Hematopoietic multipotent progenitor cell (in vitro differentiated cells): Measurements from ENCODE around the gene PNMA6E. TPM values are rescaled to one million over a fixed set of nuclear protein-coding genes. Genes with fewer than 3 reads are reported as not detected.

Source experiments
- DNase-seq, 3 donors: peaks; one replicate each; pipeline ENCODE4 v3.0.0-alpha.2; 2011 to 2015; ENCODE audit warnings: low read depth in 2 of 3, low spot score in 2 of 3
- total RNA-seq: library from RNA; depleted of rRNA; stranded (reverse); fragments of >200 nt; gene quantifications from one replicate; pipeline ENCODE4 v1.2.3, GENCODE V29; 2012

The PNMA6E gene
- total RNA-seq, 1 donor, result not detected

DNA sequence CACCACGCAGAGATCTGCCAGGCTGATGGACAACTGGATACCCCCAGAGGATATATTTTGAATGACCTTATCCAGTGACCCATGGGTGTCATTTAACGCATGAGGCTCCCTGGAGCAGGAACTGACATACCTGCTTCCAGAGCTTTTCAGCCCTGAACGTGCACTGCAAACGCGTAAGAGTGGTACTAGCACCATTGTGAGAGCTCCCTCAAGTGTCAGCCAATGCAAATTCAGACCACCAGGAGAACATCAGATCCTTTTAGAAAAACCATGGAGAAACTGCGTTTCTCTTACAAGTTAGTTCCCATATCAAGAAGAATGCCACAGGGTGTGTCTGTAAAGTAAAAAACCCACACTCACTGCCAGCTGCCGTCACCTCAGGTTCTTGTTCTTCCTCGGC is 37.4 kb upstream of the PNMA6E start:
- DNase-seq, result peak in 1 of 3 donors; percentile 36

DNA sequence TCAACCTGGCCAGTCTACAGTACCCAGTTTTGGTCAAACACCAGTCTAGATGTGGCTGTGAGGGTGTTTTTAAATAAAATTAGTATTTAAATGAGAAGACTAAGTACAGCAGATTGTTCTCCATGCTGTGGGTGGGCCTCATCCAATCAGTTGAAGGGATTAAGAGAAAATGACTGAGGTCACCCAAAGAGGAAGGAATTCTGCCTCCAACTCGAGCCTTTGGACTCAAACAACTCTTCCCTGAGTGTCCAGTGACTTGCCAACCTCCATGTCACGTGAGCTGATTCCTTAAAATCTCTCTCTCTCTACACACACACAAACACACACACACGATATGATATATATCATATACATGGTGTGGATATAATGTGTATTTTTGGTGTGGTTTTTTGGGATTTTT is 34.7 kb upstream of the PNMA6E start:
- no peak for DNase-seq

DNA sequence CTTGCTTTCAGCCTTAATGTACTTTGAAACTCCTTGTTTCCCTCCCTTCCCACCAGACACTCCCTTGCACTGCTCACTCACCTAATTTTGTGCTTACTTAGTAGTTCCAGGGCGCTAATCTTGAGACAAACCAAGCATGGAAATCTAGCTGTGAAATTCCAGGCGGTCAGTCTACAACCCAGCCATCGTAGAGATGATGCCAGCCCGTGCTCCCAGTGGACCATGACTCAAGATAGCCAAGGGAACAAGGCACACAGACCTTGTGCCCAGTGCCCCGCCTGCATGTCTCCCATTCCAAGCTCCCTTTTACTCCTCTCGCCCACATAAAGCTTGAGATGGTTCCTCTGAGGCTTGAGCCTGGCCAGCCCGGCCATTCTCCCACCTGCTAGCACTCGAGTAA is 33.7 kb upstream of the PNMA6E start:
- no peak for DNase-seq

DNA sequence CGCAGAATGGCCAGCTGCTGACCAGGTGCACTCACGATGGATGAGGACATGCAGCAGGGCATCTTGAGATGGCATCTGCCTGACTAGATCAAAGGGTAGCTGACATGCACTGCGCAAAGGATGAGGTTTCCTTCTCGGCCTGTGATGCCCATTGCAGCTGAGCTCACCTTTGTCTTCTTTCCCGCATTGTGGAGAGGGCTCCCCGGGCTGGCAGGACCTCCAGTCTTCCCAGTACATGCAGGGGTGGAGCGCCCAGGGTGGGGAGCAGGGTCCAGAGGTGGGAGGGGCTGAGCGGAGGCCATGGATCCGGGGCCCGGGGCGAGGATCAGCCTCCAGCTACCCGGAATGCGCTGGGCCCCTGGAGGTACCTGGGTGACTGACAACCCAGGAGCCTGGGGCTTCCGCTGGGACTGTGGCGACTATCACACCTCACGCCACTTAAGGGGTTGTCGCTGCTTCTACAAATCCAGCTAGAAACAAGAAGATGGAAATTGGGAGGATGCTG is 32.7 kb upstream of the PNMA6E start:
- DNase-seq, result no peak

DNA sequence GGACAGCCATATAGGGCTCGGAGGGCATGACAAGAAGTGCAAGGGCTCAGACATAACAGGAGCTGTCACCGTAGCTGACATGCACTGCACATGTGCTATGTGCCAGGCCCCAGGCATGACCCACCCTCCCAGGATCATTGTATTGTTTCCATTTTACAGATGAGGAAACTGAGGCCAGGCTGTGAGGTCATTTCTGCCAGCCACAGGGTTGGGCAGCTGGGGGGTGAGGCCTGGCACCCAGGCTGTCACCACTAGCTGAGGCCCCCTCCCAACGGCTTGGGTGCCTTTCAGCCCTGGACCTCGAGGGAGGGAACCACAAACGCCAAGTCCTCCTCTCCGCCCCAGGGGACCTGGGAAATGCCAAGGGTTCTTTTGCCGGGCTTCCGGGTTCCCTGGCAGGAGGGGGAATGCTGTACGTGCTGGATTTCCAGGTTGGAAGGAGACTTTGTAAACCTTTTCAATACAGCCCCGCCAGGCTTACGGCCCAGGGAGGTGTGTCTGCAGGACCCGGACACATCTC is 32.1 kb upstream of the PNMA6E start:
- no peak for DNase-seq

DNA sequence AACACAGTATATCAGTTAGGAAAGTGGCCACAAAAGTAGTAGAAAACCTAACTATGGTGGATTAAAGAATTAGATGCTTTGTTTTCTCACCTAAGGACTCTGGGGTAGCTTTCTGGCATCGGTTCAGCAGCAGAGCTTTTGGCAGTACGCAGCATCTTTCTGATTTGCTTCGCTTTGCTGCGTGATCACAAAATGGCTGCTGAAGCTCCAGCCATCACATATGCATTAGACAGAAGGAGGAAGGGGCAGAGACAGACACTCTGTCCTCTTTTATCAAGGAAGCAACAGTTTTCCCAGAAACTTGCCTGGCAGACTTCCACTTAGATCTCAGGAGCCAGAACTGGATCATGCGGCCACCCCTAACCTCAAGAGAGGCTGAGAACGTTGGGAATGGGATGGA is 29.6 kb upstream of the PNMA6E start:
- no peak for DNase-seq

DNA sequence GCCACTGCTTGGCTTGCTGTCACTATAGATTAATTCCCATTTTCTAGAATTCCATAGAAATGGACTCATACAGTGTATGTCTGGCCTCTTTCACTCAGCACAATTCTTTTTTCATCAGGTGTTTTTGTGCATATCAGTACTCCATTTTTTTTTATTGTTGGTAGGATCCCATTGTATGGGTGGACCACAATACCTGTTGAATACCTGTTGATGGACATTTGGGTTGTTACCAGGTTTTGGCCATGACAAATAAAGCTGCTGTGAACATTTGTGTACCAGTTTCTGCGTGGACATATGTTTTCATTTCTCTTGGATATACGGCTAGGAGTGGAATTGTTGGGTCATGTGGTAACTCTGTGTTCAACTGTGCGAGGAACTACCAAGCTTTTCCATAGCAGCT is 25.1 kb upstream of the PNMA6E start:
- DNase-seq, result no peak

DNA sequence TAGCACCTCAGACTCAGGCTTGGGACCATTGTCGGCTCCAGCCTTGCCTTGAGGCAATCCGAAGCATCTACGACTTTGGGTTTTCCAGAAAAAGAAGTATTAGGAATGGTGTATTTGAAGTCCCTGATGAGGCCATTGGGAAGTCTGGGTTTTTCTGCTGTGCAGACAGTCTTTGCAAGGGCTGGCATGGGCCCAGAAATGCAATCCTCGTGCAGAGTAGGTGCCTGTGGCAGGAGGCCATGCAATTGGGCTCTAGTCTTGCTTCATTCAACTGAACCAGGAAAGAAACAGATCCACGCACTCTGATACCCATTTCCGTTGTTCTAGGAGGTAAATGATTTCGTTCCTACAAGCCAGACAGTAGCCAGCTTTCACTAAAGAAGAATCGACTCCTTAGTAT is 22.5 kb upstream of the PNMA6E start:
- DNase-seq, result no peak

DNA sequence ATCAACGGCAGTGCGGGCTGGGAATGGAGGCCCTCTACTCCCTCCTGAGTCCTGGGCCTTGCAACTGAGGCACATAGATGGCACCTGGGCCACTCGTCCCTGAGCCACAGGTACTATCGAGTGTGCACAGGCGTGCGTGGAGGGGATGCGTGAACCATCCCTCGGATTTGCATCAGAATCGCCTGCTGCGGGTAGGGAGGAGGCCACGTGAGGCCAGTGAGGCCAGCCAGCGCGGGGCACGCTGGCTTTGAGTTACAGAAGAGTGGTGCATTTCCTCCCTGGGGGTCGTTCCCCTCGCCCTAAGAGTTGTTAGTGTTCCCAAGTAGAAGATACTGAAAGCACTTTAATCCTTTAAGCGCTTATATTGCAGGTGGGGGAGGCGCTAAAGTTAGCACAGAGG is 20.7 kb upstream of the PNMA6E start:
- DNase-seq, result no peak

DNA sequence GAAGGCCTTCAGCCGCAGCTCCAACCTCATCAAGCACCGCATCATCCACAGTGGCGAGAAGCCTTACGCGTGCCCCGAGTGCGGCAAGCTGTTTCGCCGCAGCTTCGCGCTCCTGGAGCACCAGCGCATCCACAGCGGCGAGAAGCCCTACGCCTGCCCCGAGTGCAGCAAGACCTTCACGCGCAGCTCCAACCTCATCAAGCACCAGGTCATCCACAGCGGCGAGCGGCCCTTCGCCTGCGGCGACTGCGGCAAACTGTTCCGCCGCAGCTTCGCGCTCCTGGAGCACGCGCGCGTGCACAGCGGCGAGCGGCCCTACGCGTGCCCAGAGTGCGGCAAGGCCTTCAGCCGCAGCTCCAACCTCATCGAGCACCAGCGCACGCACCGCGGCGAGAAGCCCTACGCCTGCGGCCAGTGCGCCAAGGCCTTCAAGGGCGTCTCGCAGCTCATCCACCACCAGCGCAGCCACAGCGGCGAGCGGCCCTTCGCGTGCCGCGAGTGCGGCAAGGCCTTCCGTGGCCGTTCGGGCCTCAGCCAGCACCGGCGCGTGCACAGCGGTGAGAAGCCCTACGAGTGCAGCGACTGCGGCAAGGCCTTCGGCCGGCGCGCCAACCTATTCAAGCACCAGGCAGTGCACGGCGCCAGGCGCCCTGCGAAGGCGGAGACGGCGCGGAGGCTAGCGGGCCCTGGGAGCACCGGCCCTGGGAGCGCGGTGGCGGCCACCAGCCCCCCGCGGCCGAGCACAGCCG is 19.9 kb upstream of the PNMA6E start:
- DNase-seq, result no peak

DNA sequence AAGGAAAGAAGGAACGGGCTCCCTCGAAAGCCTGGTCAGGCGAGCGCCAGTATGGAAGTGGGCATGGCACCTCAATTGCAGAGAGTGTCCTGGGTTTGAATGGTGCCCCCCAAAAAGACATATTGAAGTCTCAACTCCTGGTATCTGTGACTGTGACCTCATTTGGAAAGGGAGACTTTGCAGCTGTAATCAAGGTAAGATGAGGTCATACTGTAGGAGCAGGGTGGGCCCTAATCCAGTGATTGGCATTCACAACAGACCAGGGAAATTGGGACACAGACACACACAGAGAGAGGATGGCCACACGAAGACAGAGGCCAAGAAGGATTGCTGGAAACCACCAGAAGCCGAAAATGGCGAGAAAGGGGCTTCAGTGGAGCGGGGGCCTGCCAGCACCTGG is 16.5 kb upstream of the PNMA6E start:
- DNase-seq, result no peak

DNA sequence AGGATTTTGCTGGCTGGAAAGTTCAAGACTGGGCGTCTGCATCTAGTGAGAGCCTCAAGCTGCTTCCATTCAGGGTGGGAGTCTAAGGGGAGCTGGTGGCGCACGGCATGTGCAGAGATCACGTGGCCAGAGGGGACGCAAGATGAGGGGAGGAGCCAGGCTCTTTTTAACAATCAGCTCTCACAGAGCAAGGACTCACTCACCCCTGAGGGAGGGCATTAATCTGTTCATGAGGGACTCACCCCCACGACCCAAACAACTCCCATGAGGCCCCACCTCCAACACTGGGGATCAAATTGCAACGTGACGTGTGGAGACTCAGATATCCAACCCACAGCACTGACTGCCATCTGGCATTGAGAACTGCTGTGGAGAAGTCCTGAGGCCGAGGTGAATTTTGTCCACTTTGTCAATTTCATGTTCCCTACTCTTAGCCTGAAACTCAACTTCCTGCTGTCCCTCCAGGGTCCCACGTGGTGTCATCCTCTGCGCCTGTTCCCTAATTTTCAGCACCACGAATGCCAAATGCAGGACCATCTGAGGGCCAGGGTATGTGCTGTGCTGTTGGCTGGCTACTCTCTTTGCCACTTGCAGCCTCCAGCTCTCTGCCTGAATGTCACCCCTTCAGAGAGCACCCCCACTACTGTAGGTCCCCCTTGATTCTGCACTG is 15.8 kb upstream of the PNMA6E start:
- no peak for DNase-seq

DNA sequence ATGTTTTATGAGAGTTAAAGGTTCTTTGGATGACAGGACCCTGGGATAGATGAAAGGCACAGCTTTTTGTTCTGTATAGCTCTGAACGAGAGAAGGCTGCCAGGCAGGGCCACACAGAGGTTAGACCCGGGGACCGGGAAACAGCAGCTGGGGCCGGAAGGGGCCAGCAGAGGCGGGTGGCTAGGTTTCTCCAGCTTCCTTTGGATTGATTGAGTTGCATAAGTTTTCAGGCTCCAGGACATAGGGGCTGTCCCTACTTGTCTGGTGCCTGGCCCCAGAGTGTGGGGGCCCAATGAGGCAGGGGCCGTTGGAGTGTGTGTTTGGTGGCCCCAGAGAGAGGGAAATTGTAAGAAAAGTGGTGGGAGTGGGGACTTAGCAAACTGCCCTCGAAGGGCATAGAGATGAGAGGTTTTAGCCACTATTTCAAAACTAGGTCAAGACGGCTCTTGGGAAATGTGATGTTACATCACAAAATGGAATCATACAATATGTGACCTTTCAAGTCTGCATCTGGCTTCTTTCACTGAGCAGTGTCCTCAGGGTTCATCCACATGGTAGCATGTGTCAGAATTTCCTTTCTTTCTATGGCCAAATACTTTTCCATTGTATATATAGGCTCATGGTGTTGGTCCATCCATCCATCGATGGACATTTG is 13.8 kb upstream of the PNMA6E start:
- DNase-seq, result no peak

DNA sequence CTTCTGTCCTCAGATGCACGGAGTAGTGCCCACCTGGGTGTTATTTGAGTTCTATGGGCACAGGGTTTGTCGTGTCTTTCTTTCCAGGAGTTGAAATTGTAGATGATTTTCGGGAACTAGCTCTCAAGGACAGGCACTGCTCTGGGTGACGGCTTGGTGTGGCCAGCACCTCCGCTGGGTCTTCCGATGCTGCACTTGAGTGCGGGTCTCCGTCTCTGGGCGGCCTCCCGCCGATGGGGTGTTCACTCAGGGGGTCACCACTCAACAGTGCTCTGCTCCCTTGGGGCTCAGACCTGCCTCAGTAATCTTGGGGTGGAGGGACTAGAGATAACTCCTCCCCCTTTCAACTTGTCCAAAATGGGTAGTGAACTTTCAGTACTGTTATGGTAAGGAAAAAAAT is 12.6 kb upstream of the PNMA6E start:
- DNase-seq, result no peak

DNA sequence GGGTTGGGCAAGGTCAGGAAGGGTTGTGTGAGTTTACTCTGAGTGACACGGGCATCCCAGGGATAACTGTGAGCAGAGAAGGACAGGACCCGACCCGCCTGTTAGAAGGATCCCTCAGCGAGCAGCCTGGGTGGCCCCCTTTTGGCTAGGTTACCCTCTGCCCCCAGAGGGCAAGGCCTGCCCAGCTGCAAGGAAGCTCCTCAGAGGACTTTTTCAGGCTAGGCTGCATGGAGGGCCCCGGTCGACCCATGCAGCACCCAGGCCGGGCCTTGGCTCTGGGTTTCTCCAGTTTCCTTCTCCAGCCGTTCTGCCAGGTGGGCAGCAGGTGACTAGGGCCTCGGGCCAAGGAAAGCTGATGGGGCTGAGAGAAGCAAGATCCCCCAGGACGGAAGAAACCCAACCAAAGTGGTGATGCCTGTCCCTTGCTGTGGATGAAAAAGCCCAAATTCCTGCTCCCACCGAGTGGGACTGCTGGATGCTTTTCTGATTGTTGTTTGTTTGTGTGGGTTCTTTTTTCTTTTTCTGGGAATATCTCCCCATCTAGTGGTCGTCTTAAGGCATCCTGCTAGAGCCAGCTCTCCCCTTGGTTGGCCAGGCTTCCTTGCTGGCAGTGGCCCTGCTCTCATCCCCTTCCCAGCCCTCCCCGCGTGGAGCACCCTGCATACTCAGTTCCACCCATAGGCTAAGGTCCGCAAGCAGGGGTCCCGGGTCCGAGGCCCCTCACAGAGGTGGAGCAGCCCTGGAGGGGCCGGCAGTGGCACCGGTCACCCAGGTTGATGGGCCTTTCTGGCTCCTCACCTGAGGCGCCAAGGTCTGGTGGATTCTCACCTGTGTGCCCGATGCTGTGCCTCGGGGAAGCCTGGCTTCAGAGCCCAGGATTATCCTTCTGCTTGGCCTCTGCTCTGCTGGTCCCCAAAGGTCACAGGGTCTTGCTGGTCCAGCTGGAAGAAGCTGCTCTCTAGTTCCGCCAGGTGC is 11.9 kb upstream of the PNMA6E start:
- DNase-seq, result no peak

DNA sequence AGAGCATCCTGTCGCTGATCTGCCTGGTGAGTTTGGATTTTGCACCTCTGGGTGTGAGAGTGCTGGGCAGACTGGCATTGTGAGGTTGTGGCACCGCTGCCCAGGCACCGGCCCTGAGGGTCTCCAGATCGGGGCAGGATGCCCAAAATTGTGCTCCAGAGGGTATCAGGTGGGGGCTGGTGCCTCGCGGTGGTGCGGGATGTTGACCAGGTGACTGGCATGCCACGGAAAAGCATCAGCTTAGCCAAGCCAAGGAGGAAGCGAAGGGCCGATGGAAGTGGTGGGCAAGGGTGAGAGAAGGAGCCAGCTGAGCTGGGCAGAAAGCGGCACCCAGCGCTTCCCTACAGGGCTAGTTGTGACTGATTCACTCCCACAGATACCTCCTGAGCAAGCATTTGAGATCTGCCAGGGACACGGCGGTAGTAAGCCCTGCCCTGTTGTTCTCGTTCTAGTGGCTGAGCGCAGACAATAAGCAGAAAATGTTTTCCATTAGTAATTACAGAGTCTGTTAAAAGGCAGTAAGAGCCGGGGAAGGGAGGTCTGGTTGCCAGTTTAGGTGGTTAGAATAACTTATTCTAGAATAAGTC is 10.9 kb upstream of the PNMA6E start:
- no peak for DNase-seq

DNA sequence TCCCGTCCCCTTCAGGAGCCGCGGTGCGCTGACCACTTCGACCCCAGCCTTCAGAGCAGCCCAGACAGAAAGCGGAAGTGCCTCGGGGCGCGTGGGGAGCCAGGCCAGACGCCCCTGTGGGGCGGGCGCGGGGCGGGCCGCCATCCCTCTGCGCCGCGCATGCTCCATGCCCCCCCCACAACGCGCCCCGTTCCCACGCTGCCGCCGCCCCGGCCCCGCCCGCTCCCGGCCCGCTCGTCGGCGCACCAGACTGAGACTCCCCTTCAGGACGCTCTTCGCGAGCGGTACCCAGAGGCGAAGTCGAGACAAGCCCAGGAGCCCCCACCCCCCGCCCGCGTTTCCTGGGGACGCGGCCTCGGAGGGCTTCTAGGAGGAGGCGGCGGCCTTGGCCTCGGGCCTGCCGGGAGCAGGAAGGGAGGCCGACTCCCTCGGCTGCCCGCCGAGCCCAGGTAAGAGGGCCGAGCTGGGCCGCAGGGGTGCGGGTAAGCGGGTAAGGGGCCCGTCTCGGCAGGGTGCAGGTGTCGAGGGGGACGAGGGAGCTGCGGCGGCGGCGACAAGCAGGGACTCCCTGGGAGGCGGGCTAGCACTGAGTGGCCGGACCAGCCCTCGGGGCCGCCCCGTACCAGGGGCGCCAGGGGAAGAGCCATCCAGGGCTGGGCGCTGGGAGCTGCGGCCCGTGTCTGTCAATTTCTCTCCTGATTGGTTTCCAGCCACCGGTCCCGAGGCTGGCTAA is 10.3 kb upstream of the PNMA6E start, which contains the start of gene ZFP92:
TSS of gene ZFP92 (plus strand) at position 218 of the 733 bp plus-strand sequence. CDS start 6,851 bp downstream, outside the sequence.
- DNase-seq, result peak in 2 of 3 donors; percentile 33 to 48

DNA sequence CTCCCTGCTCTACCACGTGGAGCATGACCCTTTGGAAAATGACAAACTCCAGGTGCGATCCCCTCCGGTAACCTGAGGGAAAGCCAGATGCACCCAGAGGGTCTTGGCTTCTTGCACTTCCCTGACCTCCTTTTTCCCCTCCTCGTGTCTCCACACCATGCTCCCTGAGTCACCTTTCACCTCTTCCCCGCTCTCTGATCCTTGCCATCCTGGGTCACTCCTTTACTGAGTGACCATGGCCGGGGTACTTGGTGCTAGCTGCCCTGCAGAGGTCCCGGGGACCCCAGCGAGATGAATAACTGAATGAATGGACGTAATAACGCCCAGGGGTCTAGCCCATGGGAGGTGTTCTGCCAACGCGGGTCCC is 9.7 kb upstream of the PNMA6E start:
- no peak for DNase-seq

DNA sequence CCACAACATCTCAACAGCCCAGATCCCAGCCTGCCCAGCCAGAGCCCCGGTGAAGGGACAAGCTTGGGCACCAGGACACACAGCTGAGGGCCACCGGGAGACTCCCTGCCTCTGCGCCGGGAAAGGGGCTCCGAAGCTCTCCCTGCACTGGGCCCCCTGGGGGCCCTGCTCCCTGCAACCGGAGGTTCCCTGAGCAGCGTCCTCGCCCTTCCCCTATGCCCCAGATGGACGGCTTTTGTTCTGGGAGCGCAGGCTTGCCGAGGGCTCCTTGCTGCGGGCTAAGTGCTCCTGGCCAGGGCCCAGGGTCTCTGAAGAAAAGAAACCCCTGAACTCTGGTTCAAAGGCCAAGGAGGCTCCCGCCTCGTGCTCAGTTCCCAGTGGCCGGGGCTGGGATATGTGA is 9.2 kb upstream of the PNMA6E start:
- no peak for DNase-seq
